WTC11 (cell line): Measurements from ENCODE around the gene ATXN7. TPM values are rescaled to one million over a fixed set of nuclear protein-coding genes. Genes with fewer than 3 reads are reported as not detected.

Source experiments
- ATAC-seq: fragments of 200-7000 bp; cut with Tn5 transposase; 2 replicates; pipeline ENCODE4 v1.10.0; 2021; ENCODE audit warnings: mild to moderate bottlenecking, moderate library complexity
- CTCF ChIA-PET: fragments of 300-600 bp; sonication (Branson Sonifier 250); formaldehyde crosslinking; loops from one replicate; lab custom pipeline; 2021; ENCODE audit warnings: antibody characterized with exemption; lab: Charles Lee
- POLR2A ChIA-PET: fragments of 350-600 bp; sonication (Branson Sonifier 250); formaldehyde crosslinking; loops from one replicate; lab custom pipeline; 2021; ENCODE audit warnings: antibody characterized with exemption; lab: Charles Lee
- DNase-seq: peaks from one replicate; pipeline ENCODE4 v3.0.0; 2021; ENCODE audit warnings: low spot score
- H3K27ac Mint-ChIP-seq: 2 replicates; pipeline ENCODE4 v1.8.0; 2021; ENCODE audit warnings: mixed read lengths
- H3K27me3 Mint-ChIP-seq: 2 replicates; pipeline ENCODE4 v1.8.0; 2021; ENCODE audit warnings: low read depth, mild to moderate bottlenecking, moderate library complexity, mixed read lengths
- H3K36me3 Mint-ChIP-seq: 2 replicates; pipeline ENCODE4 v1.8.0; 2021; ENCODE audit warnings: mixed read lengths
- H3K4me1 Mint-ChIP-seq: 2 replicates; pipeline ENCODE4 v1.8.0; 2022; ENCODE audit warnings: mixed read lengths
- H3K4me3 Mint-ChIP-seq: 2 replicates; pipeline ENCODE4 v1.8.0; 2021; ENCODE audit warnings: mild to moderate bottlenecking, moderate library complexity, mixed read lengths
- H3K9me3 Mint-ChIP-seq: 2 replicates; pipeline ENCODE4 v1.8.0; 2021; ENCODE audit warnings: mixed read lengths
- AR ChIP-seq: fragments of 250-450 bp; sonication (Bioruptor Pico); IDR thresholded peaks from 2 replicates; pipeline ENCODE4 v1.9.0; 2021; ENCODE audit warnings: mild to moderate bottlenecking
- ARID4B ChIP-seq: sonication (generic); formaldehyde crosslinking; IDR thresholded peaks from 2 replicates; pipeline ENCODE4 v1.8.0; 2023; ENCODE audit warnings: missing genetic modification reagents, mild to moderate bottlenecking, borderline replicate concordance
- ATF2 ChIP-seq: sonication (generic); formaldehyde crosslinking; IDR thresholded peaks from 2 replicates; pipeline ENCODE4 v1.8.1; 2022; ENCODE audit warnings: low read depth, missing genetic modification reagents, borderline replicate concordance
- ATF3 ChIP-seq: sonication (generic); formaldehyde crosslinking; conservative IDR thresholded peaks from 2 replicates; pipeline ENCODE4 v1.8.1; 2022; ENCODE audit warnings: mild to moderate bottlenecking, missing genetic modification reagents
- CBFB ChIP-seq: sonication (generic); formaldehyde crosslinking; IDR thresholded peaks from 2 replicates; pipeline ENCODE4 v1.8.1; 2022; ENCODE audit warnings: mild to moderate bottlenecking, low read depth, missing genetic modification reagents
- CDX4 ChIP-seq: fragments of 250-450 bp; sonication (Bioruptor Pico); IDR thresholded peaks from 2 replicates; pipeline ENCODE4 v1.9.0; 2021; ENCODE audit warnings: moderate library complexity, mild to moderate bottlenecking, inconsistent platforms, borderline replicate concordance
- EMX1 ChIP-seq: fragments of 250-450 bp; sonication (Bioruptor Pico); IDR thresholded peaks from 2 replicates; pipeline ENCODE4 v1.8.0; 2021; ENCODE audit warnings: mild to moderate bottlenecking
- GABPB1 ChIP-seq: sonication (generic); formaldehyde crosslinking; IDR thresholded peaks from 2 replicates; pipeline ENCODE4 v1.8.1; 2023; ENCODE audit warnings: mild to moderate bottlenecking, missing genetic modification reagents
- HMGXB4 ChIP-seq: sonication (generic); formaldehyde crosslinking; IDR thresholded peaks from 2 replicates; pipeline ENCODE4 v1.8.1; 2023; ENCODE audit warnings: mild to moderate bottlenecking, moderate library complexity, missing genetic modification reagents
- MXD4 ChIP-seq: fragments of 250-450 bp; sonication (Bioruptor Pico); IDR thresholded peaks from 2 replicates; pipeline ENCODE4 v1.8.0; 2021; ENCODE audit warnings: mild to moderate bottlenecking, moderate library complexity, borderline replicate concordance
- NR1H2 ChIP-seq: sonication (generic); formaldehyde crosslinking; IDR thresholded peaks from 2 replicates; pipeline ENCODE4 v1.9.0; 2021; ENCODE audit warnings: mild to moderate bottlenecking, moderate library complexity, missing genetic modification reagents
- PRDM15 ChIP-seq: sonication (generic); formaldehyde crosslinking; IDR thresholded peaks from 2 replicates; pipeline ENCODE4 v1.8.0; 2022; ENCODE audit warnings: missing genetic modification reagents
- SMAD3 ChIP-seq: sonication (generic); formaldehyde crosslinking; IDR thresholded peaks from 2 replicates; pipeline ENCODE4 v1.8.0; 2022; ENCODE audit warnings: missing genetic modification reagents, mild to moderate bottlenecking, borderline replicate concordance
- SMAD4 ChIP-seq: sonication (generic); formaldehyde crosslinking; IDR thresholded peaks from 2 replicates; pipeline ENCODE4 v1.8.0; 2022; ENCODE audit warnings: mild to moderate bottlenecking, missing genetic modification reagents
- TEAD1 ChIP-seq: sonication (generic); formaldehyde crosslinking; IDR thresholded peaks from 2 replicates; pipeline ENCODE4 v1.8.0; 2022; ENCODE audit warnings: mild to moderate bottlenecking, missing genetic modification reagents
- TP53 ChIP-seq: sonication (generic); formaldehyde crosslinking; IDR thresholded peaks from 2 replicates; pipeline ENCODE4 v1.8.1; 2023; ENCODE audit warnings: mild to moderate bottlenecking, missing genetic modification reagents
- ZMAT4 ChIP-seq: fragments of 250-450 bp; sonication (Bioruptor Pico); IDR thresholded peaks from 2 replicates; pipeline ENCODE4 v1.9.0; 2021; ENCODE audit warnings: mild to moderate bottlenecking
- ZNF121 ChIP-seq: sonication (generic); formaldehyde crosslinking; IDR thresholded peaks from 2 replicates; pipeline ENCODE4 v1.8.0; 2023; ENCODE audit warnings: missing genetic modification reagents
- ZNF219 ChIP-seq: sonication (generic); formaldehyde crosslinking; IDR thresholded peaks from 2 replicates; pipeline ENCODE4 v1.8.0; 2023; ENCODE audit warnings: missing genetic modification reagents, mild to moderate bottlenecking, borderline replicate concordance
- ZNF416 ChIP-seq: fragments of 250-450 bp; sonication (Bioruptor Pico); IDR thresholded peaks from 2 replicates; pipeline ENCODE4 v1.9.0; 2021; ENCODE audit warnings: mild to moderate bottlenecking, inconsistent platforms
- total RNA-seq: library from RNA; stranded (reverse); gene quantifications from 3 replicates; pipeline ENCODE4 v1.2.3, GENCODE V29; 2021

The ATXN7 gene
- total RNA-seq, 1 experiment from 2014 or later: 11.7 TPM

- H3K27ac Mint-ChIP-seq: no peak overlapping the region; the same call in 1 of the 2 replicates
- CTCF ChIA-PET: no interaction called here
- TF ChIP-seq ZMAT4 (no peak), MXD4 (no peak), EMX1 (no peak), SMAD3 (CRISPR knock-in tag) (no peak), PRDM15 (CRISPR knock-in tag) (no peak), TEAD1 (no peak), TP53 (CRISPR knock-in tag) (no peak), ZNF219 (no peak), CBFB (no peak), ATF2 (no peak), ZNF121 (CRISPR knock-in tag) (no peak), AR (CRISPR knock-in tag) (no peak), ZNF416 (CRISPR knock-in tag) (no peak), HMGXB4 (CRISPR knock-in tag) (no peak), ATF3 (no peak), GABPB1 (CRISPR knock-in tag) (no peak), NR1H2 (no peak), CDX4 (CRISPR knock-in tag) (no peak), SMAD4 (CRISPR knock-in tag) (no peak), ARID4B (CRISPR knock-in tag) (no peak)
- TF ChIP-seq, all 79 proteins: peak for 0
- no peaks in the 10 kb centered on the region for H3K9me3 Mint-ChIP-seq
- no peaks in the 10 kb centered on the region for H3K27me3 Mint-ChIP-seq
- peaks cover 13% of the 10 kb centered on the region for H3K4me1 Mint-ChIP-seq
- H3K4me3 Mint-ChIP-seq: peak overlapping the region; percentile 88
- ATAC-seq: no peak
- no peak for DNase-seq
- POLR2A ChIA-PET: no interaction called here
- H3K36me3 Mint-ChIP-seq: peaks cover 43% of the 10 kb centered on the region
These were observed 158.3 kb downstream of the ATXN7 start for GRCh38 chr3:64021922-64022321.
